Hematopoietic multipotent progenitor cell treated with erythropoietin and hydrocortisone succinate and interleukin-3 and kit ligand, for 17 days (in vitro differentiated cells): Measurements from ENCODE around the gene DCTN3.
A peak's percentile ranks its signal among the peaks of the same experiment; 100 is the strongest.

Experiments
- DNase-seq: peaks from one replicate; pipeline ENCODE4 v3.0.0-alpha.2; 2015; ENCODE audit warnings: low spot score

Gene DCTN3

DNA sequence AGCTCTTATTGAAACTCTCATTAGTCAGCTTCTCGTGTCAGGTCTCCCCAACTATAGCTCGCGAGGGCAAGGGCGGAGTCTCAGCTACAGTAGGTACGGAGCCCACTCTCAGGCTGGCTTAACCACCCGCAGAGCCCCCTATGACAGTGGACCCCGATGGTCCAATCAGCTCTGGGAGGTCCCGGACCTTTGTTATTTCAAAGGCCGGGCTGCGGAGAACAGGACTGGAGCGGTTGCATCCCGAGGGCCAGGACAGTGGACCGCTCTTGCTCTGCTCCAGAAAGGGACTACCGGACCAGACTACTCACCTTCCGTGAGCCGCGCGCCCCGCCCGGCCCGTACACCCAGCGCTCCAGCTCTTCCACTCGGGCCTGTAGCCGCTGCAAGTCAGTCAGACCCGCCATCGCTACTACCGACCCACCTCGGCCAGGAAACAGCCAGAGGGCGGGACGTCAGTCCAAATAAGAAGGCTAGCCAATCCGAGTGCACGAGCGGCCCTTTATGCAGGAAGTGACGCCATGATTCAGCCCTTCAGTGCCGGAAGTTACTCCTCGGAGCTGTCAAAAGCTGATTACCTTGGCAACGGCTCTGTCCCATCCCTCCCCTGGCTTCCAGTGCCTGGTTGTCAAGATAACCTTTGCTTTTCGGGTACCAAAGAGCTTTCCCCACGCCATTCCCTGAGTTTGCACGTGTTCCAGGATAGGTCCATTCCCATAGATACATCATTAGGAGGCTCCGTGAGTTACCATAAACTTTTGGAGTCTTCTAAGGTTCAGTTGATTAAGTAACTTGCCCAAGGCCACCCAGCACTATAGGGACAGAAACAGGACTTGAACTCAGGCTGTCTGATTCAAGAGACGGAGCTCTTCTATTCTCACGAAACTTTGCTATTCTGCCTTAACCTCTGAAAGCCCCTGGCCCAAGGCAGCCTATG is at the start of gene DCTN3:
Gene DCTN3 (minus strand): TSS at position 435 of the 934 bp plus-strand sequence. CDS start 31 bp downstream, at position 404.
- DNase-seq: peak; percentile 95

DNA sequence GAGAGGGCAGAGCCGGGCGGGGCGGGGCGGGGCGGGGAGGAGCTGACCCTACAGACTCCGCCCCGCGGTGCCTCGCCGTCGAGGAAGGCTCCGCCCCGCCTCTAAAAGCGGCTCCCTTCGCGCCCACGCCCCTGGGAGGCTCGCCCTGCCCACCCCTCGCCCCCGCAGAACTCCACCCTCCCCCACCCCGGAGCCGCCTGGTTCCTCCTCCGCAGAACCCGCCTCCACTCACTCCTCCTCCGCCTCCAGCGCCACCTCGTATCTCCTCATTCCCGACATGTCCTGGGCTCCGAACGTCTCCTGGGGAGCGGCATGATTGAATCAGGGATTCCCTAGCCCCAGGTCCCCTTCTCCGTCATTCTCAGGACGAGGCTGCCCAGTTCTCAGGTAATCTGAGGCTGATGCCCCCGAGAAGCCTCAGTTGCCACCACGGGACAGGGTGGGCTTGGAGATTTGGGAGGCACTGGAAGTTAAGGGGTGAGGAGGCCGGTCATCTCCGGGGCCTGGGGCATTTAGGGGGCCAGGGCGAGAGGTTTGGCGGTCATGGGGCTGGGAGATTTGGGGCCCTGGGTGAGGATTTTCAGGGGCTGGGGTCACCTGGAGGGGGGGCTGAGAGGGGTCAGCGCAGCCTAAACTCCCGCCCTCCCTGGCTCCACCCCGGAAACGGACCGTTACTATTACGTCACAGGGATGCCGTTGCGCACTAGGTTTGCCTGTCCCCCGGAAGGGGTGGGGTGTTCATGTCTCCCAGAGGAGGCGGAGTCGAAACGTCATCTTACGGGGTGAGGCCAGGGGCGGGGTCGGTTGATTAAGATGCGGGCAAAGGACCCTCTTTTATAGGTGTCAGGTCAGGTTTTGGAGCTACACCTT is 45.3 kb upstream of the DCTN3 start:
- peak; percentile 91 for DNase-seq

DNA sequence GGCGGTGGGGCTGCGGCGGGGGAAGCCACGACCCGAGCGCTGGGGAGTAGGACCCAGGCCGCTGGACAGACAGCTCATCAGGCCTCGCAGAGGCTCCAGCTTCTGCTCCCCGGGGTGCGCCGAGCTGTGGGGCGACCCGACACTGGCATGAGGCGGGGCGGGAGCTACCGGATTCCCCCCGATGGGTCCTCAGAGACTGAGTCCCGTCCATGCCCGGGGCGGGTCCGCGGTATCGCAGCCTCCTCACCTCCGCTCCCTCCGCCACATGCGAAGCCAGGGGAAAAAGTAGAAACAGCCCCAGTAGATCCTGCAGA is 44.7 kb upstream of the DCTN3 start:
- no peak for DNase-seq

- DNase-seq: peak; percentile 83
Observed at GRCh38 chr9:34664281-34665066, 44.2 kb upstream of the DCTN3 start.

GRCh38 chr9:34663303-34663605 is 43.0 kb upstream of the DCTN3 start:
- no peak for DNase-seq

DNA sequence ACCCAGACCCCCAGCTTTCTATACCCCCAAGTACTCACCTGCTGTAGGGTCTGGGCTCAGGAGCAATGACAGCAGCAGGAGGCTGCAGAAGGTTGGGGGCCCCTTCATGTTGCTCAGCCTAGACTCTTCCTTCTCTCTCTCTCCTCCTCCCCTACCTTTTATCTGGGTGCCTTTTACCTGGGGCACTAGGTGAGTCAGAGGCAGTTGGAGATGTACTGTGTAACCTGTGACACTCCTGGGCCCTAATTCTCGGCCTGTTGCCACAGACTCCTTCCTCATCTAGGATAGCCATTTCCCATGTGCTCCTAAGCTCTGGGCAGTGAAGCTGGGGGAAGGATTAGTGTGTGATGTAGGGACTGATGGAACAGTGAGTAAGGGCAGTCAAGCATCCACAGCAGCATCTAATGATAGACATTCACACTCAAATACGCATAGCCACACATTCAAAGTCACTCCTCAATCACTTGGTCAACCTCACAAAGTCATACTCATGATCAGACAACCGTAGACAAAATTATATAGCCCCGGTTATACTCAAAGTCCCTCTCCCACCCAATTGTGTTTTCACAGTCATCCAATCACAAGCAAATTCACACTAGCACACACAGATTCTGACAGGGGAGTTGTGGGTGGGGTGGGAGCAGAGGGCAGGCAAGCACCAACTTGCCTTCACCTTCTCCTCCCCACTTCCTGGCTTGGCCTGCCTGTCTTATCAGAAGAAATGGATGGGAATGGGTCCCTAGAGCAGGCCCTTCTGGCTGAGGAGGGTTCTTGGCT is 42.4 kb upstream of the DCTN3 start, which contains the start of gene CCL27:
Gene CCL27 (minus strand): TSS at position 132 of the 777 bp plus-strand sequence. CDS start 24 bp downstream, at position 108.
- no peak for DNase-seq

- DNase-seq: no peak
Observed at GRCh38 chr9:34659592-34660253, 39.4 kb upstream of the DCTN3 start.

GRCh38 chr9:34658461-34658860 is 38.2 kb upstream of the DCTN3 start:
- no peak for DNase-seq

DNA sequence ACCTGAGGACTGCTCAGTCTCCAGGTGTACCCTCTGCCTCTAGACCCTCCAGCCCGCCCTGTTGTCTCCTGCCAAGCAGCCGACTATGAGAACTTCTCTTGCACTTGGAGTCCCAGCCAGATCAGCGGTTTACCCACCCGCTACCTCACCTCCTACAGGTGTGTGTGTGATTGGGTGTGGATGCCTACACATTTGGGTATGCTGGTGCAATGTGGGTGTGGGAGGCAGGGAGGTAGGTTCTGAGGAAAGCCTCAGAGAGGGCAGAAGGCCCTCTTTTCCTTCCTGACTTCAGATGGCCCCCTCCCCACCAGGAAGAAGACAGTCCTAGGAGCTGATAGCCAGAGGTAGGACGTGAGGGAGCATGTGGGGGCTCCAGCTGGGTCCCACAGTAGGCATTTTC is 36.7 kb upstream of the DCTN3 start:
- DNase-seq: no peak

DNA sequence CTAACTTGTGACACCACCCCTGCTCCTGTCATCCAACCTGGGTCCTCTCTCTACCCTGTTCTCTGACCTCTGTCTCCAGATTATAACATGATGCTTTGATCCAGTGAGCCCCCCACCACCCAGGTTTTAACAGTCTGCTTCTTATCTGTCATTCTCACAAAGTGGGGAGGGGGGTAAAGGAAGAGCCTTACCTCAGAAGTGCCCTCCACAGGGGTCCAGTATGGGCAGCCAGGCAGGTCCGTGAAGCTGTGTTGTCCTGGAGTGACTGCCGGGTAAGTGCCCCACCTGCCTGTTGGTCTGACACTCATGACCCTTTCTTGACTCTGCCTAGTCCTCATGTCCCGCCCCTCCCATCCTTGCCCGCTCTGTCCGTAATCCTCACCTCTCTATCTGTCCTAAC is 35.1 kb upstream of the DCTN3 start:
- DNase-seq: no peak

DNA sequence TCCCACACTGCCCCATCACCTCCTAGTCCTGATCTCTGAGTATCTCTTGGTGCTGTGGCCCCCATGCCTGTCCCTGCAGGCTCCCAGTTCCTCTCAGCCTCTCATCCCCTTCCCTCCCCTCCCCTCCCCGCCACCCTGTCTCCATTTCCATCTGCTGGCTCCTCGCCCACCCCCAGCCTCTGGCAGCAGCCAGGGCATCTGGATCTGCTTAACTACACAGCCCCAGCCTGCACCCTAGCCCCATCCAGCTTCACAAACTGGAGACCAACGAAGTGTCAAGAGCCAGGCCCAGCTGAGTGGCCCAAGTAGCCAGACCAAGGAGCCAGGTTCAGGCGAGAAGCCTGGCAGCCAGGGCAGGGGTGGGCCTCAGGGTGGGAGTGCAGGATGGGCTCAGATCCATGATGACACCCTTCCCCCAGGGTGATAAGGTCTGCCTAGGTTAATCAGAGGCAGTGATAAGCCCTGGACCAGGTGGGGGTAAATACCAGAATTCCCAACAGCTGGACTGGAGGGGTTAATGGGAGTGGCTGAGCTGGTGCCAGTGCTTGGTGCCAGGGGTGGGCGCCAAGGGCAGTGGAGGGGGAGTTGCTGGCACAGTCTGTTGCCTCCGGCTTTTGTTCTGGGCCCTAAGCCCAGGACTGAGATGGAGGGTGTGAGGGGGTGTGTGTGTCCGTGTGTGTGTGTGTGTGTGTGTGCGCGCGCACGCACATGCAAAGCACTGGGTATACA is 34.2 kb upstream of the DCTN3 start:
- DNase-seq: no peak

- DNase-seq: no peak
Observed at GRCh38 chr9:34653151-34654072, 33.1 kb upstream of the DCTN3 start.

DNA sequence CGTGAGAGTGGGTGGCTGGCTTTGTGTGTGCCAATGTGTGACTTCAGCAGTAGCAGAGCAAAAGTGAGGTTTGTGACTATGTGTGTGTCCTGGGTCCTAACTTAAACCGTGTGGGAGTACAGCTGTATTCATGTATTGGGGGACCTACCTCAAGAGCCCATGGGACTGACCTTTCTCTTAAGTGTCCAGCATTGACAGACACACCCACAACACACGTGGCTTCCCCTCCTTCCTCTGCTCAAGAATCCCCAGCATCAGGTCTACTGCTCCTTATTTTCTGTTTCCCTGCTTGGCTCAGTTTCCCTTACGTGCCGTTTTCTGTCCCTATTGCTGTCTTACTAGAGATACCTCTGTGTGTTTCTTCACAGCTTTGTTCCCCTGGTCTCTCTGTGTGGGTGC is 32.3 kb upstream of the DCTN3 start:
- no peak for DNase-seq

- DNase-seq: peak; percentile 61
Observed at GRCh38 chr9:34651876-34652601, 31.7 kb upstream of the DCTN3 start, which contains the start of gene IL11RA. Gene IL11RA, plus strand, starts transcription at chr9:34652185. Its CDS starts 3,033 bp downstream, at chr9:34655218.

DNA sequence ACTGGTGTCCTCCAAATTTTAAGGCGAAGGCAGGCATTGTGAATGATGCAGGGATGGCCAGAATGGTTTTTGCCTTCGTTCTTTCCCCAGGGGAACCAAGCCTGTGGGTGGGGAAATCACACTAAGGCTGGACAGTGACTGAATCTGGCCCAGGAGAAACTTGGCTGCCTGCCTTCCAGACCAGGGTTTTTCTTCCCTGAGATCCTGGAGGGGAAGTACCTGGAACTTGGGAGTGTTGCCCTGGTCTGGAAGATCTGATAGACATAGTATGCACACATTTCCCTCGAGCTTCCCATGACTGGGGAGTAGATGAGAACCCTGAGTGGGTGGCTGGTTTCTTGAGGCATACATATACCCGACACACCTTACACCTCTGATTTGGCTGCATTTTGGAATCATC is 31.0 kb upstream of the DCTN3 start:
- no peak for DNase-seq

DNA sequence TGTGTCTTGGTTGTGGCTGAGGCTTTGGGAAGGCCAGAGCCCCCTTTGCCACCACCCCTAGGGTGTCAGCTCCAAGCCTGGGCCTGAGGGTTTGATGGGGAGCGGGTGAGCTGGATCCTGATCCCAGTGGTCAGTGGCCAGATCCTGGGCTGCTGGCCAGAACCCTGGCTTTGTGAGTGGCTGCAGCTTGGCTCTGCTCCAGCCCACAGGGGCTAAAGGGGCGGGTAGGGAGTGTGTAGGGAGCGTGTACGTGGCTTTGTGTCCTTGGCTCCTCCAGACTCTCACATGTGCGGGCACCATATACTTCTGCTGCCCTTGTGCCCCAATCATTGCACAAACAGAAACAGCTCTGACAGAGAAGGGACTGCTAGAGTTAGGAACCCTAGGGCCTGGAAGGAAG is 30.5 kb upstream of the DCTN3 start:
- DNase-seq: no peak

DNA sequence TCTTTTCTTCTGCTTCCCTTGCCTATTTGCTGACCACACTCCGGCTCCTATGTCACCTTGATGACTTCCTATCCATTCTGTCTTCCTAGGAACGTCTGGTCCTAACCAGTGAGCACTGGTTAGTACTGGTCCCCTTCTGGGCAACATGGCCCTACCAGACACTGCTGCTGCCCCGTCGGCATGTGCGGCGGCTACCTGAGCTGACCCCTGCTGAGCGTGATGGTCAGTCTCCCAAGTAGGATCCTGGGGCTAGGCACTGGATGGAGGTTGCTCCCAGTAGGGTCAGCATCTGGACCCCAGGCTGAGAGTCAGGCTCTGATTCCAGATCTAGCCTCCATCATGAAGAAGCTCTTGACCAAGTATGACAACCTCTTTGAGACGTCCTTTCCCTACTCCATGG is 28.4 kb upstream of the DCTN3 start:
- DNase-seq: no peak

DNA sequence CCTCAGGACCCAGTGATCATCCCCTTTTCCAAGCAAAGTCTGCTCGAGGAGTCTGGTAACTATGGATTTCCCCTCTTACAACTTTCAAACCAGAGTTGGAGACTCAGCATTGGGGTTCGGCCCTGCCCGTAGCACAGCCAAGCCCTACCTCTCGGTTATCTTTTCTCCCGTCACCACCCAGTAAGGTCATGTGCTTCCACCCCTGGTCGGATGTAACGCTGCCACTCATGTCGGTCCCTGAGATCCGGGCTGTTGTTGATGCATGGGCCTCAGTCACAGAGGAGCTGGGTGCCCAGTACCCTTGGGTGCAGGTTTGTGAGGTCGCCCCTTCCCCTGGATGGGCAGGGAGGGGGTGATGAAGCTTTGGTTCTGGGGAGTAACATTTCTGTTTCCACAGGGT is 27.4 kb upstream of the DCTN3 start:
- DNase-seq: peak; percentile 77

DNA sequence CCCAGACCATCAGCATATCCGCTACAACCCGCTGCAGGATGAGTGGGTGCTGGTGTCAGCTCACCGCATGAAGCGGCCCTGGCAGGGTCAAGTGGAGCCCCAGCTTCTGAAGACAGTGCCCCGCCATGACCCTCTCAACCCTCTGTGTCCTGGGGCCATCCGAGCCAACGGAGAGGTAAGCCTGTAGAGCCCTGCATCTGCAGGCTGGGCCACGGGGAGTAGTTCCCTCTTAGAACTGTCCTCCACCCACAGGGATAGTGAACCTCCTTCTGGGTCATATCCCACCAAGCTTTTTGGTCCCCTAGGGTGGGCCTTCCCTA is 26.7 kb upstream of the DCTN3 start:
- no peak for DNase-seq
